NCI-H2196 treated with DMSO at 0.1 percent for 48 hours (cell line): ENCODE measurements around the gene HOXA11.

Source experiments
- DNase-seq: peaks from one replicate; lab custom pipeline; 2025; ENCODE audit not compliant: unreplicated experiment; lab: John Stamatoyannopoulos, UW

Gene HOXA11

DNA sequence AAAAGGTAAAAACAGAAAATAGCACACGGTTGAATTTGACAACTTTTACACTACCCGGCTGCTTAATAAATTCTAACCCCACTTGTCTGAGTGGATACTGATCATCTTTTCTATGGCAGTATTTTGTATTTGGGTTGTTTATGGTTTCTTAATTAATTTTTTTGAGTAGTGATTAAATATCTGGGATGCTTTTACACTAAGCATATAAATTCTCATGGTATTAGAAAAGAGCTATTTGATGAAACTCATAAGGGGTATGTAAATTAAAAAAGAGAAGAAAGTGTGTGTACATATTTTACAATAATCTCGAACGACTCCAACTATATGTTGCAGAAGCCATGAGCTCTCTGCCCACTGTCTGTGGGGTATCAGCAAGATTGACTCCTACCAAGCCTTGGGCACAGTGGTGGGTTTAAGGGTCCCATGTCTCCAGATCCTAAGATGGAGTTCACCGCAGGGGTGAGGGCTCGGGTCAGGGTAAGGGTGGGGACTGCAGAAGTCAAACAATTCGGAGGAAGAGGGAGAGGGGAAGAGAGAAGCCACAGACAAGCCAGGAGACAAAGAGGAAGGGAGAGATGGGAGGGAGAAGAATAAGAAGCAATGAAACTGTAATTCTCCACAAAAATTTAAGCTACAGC, 22.4 kb upstream of the HOXA11 start:
- no peak for DNase-seq

DNA sequence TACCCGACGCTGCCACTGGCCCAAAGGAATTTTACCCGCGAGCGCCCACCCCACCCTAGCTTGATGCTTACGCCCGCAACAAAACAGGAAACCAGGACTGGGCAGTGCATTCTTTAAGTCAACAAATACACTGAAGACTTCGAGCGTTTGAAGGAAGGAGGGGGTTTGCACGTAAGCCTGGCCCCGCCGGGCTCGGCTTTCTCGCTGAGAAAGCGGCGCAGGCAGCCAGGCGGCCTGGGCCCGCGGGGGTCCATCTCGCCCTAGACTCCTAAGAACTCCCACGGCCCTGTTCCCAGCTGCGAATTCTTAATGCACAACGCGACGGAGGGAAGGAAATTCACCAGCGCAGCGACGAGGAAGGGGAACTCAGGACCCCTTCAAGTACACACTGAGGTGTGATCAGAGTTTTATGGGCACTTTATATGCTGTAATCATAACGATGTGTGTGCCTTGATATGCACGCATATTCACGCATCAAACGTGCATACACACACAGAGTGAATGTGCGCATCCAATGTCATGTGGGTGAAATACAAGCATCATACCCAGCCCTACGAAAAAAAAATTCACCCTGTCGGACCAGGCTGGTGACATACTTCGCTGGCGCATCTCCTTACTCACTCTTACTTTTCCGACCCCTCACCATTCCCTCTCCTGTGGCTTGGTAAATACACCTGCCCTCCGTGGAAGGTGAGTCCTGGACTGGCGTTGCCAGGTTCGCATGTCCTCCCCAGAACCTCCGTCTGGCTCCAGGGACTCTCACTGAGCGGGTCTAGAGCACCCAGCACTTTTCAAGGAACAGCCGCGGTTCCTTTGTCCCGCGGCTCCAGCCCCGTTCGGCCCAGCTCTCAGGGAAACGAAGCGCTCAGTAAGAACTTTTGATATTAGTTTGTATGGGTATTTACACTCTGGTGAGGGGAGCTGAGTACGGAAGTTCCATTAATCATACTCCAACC, 20.6 kb upstream of the HOXA11 start:
- DNase-seq, result no peak

DNA sequence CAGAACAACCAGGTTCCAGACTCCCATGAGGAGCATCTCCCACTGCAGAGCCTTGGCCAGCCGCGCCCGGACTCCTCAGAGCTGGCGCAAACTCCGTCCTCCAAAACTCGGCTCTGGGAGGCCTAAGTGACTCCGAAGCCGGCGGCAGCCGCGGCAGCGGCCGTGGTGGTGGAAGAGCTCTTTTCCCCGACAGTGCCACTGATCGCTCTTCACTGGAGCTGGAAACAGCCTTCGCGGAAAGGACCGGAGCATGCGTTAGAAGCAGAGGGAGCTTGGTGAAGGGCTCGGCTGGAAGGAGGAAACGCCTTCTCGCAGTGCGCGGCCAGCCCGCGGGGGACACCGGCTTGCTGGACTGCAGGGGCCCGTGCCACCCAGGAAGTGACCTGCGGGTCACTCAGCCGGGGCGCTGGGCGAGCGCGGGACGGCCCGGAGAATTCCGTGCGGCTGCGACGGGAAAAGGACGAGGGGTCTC, 19.9 kb upstream of the HOXA11 start:
- no peak for DNase-seq

DNA sequence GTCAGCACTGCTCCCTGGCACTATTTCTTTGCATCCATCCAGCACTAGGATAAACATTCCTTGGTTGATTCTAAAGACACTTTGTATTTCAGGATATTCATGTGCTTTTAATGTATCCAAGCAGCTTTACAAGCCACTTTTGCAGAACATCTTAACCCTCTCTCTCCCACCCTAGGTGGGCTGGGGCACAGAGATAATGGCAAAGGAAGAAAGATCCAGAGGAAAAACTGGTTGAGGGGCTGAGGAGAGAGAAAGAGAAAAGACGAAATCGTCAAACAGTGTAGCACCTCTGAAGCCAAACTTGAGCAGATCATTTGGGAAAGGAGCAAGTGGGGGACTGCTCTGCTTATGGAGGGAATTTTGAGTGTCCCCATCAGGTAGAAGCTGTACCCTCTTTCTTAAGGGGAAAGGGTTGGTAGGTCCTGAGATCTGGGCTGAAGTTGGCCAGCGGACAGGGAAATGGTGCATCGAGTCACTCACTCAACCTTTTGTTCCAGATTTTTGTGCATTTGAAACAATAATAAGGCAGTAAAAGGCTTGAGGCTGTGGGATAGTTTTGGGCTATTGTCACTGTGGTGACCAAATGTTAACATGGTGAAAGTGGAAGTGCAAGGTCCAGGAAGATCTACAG, 19.0 kb upstream of the HOXA11 start:
- no peak for DNase-seq

DNA sequence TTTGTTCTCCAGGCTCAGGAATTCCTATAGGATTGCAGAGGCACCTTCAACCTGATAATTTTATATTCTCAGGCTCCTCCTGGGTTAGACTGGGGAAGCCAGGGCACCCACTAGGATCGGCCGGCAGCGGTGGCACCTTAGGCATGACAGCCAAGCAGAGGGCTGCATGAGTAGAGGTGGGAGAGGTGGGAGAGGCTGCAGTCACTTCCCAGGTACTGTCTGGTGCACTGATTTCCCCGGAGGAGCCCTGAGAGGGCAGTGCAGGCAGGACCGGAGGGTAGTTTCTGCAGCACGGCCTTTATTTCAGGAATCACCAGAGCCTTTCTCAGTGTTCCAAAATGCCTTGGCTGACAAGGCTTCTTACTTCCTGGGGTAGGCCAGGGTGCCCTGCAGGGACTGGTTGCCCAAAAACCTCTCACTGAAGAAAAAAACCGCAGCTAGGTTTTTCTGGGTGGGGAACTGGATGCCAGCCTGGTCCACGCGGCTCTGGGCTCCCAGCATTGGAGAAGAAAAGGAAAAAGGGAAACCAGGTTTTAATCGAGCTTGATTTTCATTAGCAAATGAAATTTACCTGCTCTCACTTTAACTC, 18.4 kb upstream of the HOXA11 start:
- DNase-seq, result no peak

DNA sequence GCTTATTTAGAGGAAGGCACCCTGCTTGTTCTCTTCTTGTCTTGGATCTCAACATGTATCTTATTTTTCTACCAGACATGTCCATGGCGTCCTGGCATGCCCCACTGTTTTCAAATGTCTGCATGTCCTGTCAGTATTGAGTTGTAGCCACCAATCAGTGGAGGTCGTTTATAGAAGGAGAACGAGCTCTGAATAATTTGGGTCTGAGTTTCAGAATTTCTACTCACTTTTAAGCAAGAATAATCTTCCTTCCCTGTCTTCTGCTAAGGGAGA, 17.8 kb upstream of the HOXA11 start:
- no peak for DNase-seq

DNA sequence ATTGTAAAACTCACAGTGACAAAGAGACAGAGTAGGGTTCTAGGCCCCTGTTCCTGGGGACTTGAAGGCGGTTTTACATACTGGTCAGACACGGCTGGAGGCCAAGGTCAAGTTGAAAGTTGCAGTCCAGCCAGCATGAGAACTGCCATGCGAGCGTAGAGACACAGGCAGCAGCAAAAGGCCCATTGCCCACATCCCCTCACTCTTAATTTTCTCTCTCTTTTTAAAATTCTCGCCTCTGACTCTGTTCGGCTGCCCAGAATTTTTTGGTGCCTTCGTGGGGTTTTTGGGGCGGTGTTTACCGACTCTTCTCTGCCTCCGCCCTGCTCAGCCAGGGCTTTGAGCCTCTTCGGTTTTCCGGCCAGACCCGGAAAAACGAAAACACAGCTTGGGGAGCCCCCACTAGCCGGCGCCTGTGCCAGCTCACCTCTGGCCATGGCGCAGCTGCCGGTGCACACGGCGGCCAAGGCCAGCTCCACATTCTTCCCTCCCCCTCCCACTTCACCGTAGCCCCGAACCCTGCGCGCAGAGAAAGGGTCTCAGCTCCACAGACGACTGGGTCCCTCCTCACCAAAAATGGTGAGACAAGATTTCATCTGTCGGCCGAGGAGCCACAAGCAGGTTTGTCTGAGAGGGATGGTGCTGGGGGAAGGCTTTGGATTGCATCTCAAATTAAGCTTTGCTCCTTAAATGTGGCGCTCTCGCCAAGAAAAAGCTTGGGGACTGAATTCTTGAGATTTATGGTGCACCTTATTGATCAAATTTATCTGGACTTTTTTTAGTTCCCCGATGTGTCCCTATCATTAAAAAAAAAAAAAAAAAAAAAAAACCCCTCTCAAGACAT, 17.2 kb upstream of the HOXA11 start:
- no peak for DNase-seq

DNA sequence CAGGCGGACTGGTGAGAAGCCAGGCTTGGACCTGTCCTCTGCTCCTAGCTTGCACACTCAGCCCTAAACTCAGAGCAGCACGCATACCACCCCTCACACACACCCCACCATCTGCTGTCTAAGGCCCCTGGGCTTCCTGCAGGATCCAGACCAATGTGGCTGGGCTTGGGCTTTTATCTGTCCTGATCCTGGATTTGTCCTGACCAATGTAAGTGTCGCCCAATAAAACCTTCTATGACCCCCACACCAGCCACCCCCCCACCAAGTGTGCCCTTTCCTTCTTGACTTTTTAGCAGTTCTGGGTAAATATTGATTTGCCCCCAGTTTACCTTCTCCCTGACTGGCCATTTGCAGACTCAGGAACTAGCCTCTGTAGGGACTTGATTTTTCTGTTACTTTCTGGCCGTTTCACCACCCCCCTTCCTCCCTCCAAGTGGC, 16.6 kb upstream of the HOXA11 start:
- no peak for DNase-seq

DNA sequence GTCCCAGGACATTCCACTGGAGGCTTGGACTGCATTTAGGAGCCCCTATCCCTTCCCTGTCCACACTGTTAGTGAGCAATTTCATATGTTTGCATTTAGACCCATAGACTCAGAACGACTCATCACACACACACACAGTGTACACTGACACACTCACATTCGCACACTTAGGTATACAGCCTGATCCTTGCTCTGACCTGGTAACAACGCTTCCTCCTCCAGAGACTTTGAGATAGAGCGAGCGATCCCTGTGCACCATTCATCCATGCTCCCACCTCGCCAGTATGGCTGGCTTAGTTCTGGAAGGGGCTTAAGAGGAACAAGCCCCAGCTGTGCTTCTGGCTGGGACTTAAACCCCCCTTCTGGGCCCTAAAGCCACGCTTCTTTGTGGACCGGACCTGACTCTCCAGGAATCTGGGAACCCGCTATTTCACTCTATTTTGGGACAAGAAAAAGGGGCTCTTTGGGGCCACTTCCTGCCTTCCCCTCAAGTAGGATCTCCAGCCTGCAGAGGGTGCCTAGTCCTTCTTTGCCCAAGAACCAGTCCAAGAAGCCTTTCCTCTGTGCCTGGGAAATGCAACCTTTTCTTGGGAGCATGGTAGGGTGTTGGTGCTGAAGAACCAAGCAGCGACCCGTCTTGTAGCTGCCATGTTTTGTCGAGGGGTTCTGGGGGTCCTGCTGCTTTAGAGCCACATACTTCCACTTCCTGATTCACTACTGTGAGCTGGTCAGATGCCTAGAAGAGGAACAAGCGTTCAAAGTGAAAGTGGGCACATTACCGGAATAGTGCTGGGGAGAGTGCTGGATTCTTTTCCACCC, 15.9 kb upstream of the HOXA11 start:
- no peak for DNase-seq

DNA sequence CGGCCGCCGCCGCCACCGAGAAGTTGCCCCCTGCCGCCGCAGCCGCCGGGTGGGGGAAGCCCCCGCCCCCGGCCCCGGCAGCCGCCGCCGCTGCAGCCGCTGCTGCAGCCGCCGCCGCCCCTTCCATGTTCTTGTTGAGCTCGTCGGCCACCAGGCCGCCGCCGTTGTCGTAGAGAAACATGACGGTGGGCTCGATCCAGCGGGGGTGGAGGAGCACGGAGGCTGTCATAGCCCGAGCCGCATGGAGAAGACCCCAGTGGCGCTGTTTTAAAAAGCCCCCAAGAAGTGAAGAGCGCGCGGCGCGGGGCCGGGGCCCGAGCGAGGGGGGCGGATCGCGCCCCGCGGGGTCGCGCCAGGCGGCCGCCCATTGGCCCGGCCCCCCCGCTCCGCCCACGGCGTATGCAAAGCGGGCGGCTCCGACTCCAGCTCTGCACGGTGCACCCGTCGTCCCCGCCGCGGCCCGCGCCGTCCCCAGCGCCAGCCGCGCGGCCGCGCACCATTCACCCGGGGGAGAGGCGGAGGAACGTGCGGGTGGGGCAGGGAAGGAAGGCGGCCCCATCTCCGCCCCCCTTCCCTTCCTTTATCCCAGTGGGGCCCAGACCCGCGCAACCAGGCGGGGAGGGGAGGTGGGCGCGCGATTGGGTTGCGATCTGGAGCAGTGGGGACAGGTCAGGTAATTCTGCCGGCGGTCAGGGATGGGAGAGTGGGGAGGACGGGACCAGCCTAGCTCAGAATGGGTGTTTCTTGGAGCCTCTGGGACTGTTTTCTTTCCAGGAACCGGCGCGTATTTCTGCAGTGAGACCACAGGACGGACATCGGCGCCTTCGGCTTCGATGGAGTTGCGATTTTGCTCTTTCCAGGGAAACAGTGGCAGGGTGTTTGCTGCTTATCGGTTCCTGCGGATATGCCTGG, 15.1 kb upstream of the HOXA11 start, which contains the start of gene HOXA13:
HOXA13 (minus strand) TSS at position 243 of the 912 bp plus-strand sequence; CDS start at position 229, 14 bp downstream.
- DNase-seq, result no peak

DNA sequence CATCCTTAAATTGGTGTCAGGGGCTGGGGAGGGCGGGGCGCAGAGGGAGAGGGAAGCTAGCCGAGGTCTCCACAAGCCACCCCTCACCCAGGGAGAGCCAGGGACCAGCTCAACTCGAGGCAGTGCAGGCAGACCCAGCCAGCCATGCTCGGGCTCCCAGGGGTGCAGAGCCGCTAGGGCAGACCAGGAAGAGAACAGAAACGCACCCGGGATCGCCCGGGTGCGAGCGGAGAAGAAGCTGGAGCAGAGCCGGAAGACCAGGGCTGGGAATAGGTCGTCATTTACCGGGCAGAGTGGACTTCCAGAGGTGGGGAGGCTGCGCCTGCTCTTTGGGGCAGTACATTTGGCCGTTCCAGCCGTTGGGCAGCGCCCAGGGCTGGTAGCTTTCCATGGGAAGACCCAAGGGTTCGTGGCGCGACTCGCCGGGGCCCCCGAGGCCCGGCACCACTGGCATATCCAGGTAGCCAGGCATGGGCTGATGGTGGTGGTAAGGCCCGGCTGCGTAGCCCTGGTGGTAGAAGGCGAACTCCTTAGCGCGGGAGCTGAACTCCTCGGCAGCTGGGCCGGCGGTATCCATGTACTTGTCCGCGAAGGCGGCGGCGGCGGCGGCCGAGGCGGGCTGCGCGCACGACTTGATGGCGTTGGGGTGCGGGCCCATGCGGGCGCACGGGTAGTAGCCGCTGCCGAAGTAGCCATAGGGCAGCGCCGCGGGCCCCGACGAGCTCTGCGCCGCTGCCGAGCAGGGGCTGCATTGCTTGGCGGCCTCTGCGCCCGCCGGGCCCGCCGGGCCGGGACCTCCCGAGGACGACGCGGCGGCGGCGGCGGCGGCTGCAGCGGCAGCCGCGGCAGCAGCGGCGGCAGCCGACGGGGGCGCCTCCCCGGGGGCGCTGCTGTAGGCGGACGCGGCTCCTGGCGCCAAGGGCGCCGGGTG, 14.1 kb upstream of the HOXA11 start:
- no peak for DNase-seq

DNA sequence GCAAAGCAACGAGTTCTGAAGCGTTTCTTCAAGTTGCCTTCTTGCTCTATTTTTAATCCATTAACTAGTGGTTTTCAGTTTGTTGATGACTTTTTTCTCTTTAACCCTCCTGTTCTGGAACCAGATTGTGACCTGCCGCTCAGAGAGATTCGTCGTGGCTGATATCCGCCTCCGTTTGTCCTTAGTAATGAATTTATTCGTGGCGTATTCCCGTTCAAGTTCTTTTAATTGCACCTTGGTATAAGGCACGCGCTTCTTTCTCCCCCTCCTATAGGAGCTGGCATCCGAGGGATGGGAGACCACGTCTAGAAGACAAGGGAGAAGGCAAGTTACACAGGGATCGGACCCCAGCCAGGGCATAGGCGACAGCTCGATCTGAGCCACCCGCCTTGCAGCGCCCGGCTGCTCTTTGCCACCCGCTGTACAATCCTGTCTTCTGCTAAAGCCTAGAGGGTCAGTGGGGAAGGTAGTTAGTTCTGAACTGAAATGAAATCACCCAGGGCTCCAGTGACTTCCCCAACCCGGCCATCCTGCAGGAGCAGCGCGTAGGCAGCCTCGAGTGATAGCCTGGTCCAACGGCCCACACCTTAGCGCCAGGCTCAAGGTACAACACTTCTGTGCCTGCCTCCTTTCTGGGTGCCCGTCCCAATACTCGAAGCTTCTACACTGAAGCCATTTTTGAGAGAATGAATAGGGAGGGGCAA, 13.3 kb upstream of the HOXA11 start:
- no peak for DNase-seq

DNA sequence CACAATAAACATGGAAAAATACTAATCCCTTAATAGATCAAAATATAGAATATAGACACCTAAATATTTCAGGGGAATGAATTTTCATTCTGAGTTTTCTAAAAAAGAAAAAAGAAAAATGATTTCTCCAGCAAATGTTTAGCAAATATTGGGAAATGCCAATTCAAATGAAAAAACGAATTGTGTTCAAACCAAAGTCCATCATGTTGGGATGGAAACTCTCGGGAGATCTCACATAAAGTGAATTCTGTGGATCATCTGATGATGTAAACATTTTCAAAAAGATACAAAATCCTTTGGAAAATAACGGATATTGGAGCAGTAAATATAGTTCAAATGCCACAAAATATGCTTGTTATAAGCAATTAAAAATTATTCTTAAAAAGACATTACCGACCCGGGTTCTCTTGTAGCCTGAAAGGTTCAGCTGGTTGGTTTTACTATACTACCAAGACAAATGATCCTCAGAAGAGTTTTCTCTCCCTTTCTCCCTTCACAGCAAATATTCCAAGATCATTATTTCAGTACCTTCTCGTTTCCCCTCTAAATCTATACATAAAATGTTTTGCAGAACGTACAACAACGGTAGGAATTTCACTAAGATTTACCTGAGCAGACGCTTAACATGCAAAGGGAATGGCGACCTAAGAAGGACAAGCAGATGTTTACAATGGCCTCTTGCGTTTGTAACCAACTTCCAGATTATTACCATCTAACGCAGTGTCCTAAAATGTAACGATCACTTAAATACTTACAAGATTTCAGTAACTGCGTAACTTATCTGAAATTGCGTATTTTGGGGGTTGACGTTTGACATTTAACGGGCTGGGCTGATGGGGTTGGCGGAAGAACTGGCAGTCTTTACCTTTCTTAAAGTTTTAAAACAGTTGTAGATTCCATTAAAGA, 12.4 kb upstream of the HOXA11 start:
- no peak for DNase-seq

DNA sequence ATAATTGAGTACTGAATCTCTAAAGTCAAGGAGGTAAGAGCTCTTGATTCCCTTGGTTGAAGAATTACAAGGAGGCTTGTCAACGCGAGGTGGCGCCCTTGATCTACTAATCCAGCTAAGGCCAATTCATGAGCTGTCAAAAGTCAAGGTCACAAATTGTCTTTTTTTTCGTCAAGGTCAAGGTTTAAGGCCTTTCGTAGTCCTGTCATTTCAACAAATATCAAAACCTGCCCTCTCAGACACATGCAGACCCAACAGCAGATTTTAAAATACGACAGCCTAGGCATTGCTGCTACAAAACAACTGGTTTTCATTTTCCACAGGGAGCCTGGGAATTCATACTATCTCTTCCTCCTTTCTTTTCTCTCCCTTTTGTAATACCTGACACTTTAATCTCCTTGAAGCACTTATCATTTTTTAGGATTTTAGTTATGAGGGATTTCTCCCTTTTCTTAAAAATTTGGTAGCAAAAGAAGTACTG, 11.3 kb upstream of the HOXA11 start:
- DNase-seq, result peak; percentile 23

DNA sequence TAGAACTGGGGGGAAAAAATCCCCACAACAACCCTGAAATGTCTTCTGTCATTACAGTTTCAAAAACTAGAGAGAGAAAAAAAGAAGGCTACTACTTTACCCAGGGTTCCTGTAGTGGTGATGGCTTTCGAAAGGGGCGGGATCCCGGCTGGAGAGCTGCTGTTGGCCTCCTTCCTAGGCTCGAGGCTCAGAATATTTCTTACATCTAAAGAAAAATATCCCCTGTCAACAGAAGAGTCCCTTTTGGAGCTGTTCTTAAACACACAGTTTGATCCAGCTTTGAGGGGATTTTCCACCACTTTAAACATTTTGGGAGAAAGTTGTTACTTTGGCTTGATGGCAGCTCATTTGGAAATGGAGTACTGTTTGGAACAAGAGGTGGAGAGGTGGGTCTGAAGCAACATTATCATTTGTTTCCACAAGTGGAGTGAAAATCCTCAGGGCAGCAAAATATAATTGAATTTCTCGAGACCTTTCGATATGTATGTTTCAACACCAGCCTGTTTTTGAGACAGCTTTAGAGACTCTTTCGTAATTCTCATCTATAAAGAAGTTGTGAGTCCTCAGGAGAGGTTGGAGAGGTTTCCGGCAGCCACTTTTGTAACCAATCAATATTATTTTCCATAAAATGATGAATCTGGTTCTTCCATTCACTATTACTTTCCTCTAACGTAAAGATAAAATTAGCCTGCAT, 9.8 kb upstream of the HOXA11 start:
- no peak for DNase-seq
